Measurements from ENCODE around the gene TERF2IP. TPM values are rescaled to one million over a fixed set of nuclear protein-coding genes. Genes with fewer than 3 reads are reported as not detected.

TERF2IP gene
- total and polyA plus RNA-seq, 9 of the 15 experiments (the other 6 are each of a cell fraction or from before 2014, with no cell fraction given), result 14.5 to 64.2 (median 47.0) TPM

DNA sequence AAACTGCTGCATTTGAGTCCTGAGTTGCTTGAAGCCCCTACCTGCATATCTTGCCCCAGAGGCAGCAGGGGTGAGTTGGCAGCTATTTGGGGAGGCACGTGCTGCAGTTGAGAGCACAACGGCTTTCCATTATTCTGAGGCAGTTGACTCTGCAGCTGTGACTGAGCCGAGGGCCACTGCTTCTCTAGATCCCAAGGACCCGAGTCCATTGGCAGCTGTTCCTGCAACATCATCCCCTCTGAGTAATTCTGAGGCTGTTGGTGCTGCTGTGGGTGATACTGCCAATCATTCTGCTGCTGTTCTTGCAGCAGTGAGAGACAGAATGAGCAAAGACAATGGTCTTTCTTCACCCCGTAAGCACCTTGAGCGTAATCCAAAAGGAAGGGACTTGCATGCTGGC is 12.7 kb downstream of the TERF2IP start (continued):
- TF ChIP-seq, protein P1, sequence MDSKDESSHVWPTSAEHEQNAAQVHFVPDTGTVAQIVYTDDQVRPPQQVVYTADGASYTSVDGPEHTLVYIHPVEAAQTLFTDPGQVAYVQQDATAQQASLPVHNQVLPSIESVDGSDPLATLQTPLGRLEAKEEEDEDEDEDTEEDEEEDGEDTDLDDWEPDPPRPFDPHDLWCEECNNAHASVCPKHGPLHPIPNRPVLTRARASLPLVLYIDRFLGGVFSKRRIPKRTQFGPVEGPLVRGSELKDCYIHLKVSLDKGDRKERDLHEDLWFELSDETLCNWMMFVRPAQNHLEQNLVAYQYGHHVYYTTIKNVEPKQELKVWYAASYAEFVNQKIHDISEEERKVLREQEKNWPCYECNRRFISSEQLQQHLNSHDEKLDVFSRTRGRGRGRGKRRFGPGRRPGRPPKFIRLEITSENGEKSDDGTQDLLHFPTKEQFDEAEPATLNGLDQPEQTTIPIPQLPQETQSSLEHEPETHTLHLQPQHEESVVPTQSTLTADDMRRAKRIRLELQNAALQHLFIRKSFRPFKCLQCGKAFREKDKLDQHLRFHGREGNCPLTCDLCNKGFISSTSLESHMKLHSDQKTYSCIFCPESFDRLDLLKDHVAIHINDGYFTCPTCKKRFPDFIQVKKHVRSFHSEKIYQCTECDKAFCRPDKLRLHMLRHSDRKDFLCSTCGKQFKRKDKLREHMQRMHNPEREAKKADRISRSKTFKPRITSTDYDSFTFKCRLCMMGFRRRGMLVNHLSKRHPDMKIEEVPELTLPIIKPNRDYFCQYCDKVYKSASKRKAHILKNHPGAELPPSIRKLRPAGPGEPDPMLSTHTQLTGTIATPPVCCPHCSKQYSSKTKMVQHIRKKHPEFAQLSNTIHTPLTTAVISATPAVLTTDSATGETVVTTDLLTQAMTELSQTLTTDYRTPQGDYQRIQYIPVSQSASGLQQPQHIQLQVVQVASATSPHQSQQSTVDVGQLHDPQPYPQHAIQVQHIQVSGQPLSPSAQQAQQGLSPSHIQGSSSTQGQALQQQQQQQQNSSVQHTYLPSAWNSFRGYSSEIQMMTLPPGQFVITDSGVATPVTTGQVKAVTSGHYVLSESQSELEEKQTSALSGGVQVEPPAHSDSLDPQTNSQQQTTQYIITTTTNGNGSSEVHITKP (IDR thresholded peaks at IDR 0.05; ENCODE audit: partially characterized antibody), result no peak
- TF ChIP-seq, protein P2, sequence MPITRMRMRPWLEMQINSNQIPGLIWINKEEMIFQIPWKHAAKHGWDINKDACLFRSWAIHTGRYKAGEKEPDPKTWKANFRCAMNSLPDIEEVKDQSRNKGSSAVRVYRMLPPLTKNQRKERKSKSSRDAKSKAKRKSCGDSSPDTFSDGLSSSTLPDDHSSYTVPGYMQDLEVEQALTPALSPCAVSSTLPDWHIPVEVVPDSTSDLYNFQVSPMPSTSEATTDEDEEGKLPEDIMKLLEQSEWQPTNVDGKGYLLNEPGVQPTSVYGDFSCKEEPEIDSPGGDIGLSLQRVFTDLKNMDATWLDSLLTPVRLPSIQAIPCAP (CRISPR knock-in tag; IDR thresholded peaks at IDR 0.05; ENCODE audit: borderline replicate concordance), result no peak
- TF ChIP-seq, protein P3, sequence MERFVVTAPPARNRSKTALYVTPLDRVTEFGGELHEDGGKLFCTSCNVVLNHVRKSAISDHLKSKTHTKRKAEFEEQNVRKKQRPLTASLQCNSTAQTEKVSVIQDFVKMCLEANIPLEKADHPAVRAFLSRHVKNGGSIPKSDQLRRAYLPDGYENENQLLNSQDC (CRISPR knock-in tag; IDR thresholded peaks at IDR 0.05), result no peak
- TF ChIP-seq MBD2 (IDR thresholded peaks at IDR 0.05; ENCODE audit: borderline replicate concordance, low read depth) (no peak), SMC3 (conservative IDR thresholded peaks at IDR 0.05; ENCODE audit: insufficient read depth, low read depth, low read length) (no peak), SMAD1 (IDR thresholded peaks at IDR 0.05; ENCODE audit: low read depth, low read length, partially characterized antibody) (no peak)

Data from K562 (cell line).